Astrocyte (in vitro differentiated cells and primary cell): Measurements from ENCODE around the gene MYOD1.

Source experiments
- EZH2 ChIP-seq: IDR thresholded peaks from 2 replicates; pipeline ENCODE4 v1.6.1; 2012; ENCODE audit warnings: mild to moderate bottlenecking, low read length, inconsistent platforms; ENCODE audit not compliant: insufficient read depth
- TF ChIP-seq, protein P1 (sequence below): IDR thresholded peaks from 2 replicates; pipeline ENCODE4 v1.5.1; 2011; ENCODE audit warnings: low read depth, mild to moderate bottlenecking, inconsistent platforms, low read length, moderate library complexity; ENCODE audit not compliant: insufficient read depth

DNA sequence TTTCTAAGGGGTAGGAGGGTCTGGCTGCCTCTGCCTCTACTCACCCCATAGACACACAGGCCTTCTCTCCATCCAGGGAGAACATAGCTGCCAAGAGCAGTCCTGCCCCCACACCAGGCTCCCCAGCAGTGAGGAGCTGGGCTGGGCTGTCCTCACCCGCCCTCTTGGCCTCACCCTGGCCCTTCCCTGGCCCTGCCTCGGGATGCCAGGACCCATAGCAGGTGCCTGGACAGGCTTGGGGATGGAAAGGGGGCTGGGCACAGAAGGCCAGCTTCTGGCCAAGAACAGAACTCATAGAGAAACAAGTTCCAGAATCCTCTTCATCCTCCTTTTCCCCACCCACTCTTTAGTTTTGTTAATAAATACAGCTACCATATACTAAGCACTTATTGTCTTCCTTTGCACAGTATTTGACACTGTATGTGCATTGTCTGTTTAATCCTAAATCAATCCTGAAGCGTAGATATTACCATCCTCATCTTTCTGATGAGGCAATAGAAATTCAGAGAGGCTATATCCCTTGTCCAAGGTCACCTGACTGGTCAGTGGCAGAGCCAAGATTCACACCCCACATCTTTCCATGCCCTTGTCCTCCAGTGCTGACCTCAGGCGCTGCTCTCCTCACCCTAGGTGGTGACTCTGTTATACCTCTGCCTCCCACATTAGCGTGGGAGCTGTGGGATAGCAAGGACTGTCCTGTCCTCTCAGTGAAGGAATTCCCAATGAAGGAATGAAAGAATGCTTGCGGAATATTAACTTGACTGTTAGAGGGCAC lies 22.0 kb upstream of the MYOD1 start:
- TF ChIP-seq, protein P1, sequence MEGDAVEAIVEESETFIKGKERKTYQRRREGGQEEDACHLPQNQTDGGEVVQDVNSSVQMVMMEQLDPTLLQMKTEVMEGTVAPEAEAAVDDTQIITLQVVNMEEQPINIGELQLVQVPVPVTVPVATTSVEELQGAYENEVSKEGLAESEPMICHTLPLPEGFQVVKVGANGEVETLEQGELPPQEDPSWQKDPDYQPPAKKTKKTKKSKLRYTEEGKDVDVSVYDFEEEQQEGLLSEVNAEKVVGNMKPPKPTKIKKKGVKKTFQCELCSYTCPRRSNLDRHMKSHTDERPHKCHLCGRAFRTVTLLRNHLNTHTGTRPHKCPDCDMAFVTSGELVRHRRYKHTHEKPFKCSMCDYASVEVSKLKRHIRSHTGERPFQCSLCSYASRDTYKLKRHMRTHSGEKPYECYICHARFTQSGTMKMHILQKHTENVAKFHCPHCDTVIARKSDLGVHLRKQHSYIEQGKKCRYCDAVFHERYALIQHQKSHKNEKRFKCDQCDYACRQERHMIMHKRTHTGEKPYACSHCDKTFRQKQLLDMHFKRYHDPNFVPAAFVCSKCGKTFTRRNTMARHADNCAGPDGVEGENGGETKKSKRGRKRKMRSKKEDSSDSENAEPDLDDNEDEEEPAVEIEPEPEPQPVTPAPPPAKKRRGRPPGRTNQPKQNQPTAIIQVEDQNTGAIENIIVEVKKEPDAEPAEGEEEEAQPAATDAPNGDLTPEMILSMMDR, result no peak
- TF ChIP-seq EZH2, result no peak
